HG02852 (cell line): ENCODE data around the gene ADIPOR2.

Source experiments
- ATAC-seq: cut with Tn5 transposase; IDR thresholded peaks from one replicate; pipeline ENCODE4 v1.9.1; 2021; ENCODE audit warnings: mild to moderate bottlenecking, moderate library complexity; ENCODE audit not compliant: unreplicated experiment

Gene ADIPOR2

DNA sequence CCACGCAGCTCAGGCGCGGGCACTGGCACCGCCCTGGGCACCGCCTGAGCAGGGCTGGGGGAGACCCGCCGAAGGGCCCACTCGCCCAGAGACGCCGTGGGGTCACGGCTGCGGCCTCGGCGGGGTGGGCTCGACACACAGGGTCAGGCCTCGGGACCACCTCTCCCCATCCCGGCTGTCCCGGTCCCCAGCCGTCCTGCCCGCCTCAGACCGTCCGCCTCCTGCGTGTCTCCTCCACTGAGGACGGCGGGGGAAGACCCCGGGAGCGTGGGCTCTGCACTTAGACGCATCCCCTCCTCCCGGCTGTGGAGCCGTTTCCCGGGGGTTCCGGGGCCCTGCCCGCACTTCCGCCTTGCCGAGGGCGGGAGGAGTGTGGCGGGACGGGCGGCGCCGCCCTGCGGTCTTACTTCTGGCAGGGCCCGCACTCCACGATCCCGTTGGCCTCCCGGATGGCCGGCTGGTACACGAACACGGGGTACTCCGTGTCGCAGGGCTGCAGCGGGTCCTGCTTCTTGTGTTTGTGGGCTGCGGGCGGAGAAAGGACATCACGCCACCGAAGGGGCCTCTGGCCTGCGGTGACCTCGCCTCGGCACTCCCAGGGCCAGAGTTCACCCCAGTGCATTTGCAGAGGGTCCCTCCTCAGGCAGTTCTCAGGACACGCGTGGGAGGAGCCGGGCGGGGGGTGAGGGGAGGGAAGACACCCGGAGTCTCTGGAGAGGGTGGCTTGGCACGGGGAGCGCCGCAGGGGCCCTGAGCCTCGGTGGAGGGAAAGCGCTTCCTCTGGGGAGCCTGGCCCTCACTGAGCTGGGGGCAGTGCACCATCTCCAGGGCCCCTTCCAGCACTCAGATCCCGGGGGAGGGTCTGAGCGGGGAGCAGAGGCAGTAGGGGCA lies 106.4 kb downstream of the ADIPOR2 start:
- peak; percentile 29 for ATAC-seq

DNA sequence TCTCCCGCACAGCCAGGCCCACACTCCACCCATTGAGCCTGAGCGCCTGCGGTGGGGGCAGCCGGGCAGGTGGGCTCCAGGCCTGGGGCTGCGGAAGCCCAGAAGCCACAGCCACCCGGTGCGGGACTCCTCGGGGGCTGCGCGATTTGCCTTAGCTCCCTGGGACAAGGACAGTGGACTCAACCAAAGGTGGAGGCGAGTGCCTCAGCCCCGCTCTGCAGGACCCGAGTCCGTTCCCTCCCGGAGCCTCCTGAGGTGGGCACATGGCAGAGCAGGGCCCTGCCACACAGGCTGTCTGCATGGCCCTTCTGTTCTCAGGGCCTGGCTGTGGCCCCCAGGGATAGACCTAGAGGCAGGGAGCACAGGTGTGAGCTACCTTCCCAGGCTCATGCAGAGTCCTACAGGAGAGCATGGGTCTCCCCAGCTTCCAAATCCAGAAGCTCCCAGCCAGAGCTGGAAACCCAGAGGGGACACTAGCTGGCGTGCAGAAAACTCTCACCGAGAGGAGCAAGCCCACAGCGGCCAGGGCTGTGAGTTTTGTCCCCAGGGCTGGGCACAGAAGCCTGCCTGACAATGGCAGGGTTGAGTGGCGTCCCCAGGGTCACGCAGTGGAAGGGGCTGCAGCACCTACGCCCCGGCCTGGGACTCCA lies 107.2 kb downstream of the ADIPOR2 start:
- no peak for ATAC-seq

DNA sequence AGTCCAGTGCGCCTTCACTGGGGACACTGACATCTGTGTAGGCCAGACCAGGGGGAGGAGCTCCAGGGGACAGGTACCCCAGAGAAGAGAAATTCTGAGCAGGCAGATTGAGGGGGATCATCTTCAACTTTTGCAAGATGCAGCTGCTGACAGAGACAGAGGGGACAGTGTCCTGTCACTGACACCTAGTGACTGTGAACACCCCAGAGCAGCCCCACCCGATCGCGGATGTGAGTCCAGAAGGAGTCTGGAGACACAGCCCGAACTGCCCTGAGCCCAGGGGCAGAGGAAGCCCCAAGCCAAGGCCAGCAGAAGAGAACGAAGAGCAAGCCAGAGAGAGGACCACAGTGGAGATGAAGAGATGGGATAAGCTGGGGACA lies 107.8 kb downstream of the ADIPOR2 start:
- ATAC-seq = no peak

DNA sequence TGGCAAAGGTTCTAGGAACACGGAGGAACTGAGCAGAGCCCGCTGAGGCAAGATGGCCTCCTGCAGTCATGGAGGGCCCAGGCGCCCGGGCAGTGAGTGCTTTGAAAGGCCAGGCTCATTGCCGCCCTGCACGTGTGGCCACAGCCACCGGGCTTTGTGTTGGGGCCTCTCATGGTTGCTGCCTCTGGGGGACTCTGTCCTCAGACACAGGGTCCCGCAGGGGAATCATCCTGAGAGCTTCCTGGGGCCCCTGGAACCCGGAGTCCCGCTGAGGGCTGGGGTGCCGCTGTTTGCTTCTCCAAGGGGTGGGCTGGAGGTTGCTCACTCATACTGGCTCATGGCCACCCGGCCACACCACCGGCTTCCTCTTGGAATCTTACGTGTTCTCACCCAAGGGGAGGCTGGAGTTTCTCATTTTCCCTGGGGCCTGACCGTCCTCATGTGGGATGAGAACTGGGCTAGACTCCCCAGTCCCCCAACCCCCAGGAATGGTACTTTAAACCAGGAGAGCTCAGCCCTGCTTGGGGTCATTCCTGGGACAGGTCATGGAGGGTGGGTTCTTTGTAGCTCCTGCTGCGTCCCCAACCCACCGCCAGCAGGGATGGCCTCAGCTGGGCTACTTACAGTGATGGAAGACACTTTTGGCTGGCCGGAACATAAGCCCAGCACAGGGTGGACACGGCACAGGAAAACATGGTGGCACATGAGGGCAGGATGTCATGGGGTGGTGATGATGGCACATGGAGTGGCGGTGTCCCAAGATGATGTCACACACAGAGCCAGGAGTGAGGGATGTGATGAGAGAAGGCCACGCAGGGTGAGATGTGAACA lies 108.4 kb downstream of the ADIPOR2 start:
- no peak for ATAC-seq

DNA sequence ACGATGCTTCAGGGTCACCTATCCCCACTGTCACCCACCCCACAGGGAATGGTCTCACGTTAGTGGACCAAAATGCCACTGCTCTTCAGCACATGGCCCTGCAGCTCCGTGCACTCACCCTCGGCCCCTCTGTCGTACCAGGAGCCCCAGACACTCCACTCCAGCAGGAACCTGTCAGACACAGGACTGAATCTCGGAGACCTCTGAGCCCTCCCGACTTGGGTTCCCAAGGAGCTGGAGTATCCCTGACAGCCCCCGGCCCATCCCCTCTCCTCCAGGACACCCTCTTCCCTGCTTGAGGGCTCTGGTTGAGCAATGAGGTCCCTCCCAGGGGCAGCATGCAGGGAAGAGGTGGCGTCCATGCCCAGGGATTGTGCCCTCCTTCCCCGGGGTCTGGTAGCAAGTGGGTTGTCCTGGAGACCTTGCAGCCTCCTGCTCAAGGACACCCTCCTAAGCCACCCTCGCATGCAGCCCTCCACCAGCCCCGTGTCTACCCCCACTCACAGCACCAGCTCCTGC lies 109.1 kb downstream of the ADIPOR2 start:
- no peak for ATAC-seq

DNA sequence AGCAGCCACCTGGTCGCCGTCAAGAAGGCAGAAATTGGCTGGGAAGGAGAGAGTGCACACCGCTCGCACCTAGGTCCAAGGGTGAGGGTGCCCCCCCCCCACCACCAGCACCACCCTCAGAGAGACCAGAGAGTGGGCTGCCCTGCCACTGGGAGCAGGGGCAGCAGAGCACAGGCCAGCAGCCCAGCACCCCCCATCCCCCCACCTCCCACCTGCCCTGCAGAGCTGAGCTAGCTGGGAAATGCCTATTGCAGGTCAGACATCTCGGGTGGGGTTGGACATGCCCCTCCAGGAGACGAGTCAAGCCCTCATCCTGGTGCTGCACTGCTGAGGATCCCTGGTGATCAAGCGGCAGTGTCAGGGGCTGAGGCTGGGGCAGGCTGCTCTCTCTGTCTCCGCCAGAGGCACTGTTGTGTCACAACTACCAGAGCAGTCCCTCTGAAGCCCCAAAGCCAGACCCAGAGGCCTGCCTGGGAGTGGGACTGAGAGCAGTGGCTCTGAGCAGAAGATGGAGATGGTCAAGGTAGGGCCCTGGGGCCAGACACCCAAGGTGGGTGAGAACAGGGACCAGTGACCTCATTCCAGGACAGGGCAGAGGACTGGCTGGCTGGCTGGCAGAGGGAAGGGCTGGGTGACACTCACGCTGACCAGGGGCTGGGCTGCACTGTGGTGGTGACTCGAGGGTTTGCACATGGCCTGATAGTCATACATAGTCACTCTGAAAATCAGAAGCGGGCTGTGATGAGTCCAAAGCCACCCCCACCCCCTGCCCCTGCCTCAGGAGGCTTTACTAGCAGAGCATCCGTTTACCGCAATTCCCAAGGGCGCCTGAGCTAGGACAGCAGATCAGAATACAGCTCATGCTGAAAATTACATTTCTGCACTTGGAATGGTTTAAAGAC lies 109.8 kb downstream of the ADIPOR2 start:
- no peak for ATAC-seq

DNA sequence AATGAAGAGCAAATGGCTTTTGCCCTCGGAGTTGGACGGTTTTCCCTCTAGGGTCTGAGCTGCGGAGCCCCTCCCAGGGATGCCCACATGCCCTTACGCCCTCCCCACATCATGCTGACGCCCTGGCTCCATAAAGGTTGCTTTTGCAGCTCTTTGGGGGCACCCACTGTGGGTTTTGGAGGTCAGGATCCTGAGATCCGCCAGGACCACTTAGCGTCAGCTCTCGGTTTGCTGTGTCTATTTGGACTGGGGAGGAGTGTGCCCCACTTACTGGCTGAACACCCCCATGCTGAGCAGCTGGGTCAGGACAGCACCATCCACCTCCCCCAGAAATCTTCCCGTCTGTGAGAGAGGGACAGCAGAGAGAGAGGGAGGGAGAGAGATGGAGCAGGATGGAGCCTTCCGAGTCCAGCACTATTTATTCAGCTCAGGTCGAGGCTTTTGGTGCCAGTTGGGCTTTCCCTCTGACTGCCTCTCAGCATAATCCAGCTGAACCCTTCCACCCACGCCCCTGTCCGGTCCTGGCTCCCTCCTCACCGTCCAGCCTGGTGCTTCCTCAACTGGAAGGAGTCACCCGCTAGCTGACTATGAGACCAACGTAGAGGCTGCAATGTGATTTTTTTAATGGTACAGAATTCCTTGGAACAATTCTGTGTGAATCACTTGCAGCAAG lies 110.6 kb downstream of the ADIPOR2 start:
- no peak for ATAC-seq

DNA sequence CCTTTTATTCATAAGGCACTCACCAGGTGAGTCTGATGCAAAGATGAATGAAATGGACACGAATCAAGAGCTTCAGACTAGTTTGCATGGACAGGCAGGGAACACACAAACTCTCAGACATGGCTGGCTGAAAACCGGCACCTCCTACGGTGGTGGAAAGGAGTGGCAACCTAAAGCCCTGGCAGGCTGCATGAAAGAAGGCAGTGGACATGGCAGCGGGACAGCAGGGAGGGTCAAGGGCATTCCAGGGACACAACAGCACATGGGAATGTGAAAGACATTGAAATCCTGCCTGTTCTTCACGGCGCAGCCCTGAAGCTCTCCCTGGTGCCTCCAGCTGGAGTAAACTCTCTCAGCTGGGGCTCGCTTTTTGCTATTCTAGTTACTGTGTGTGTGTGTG lies 112.9 kb downstream of the ADIPOR2 start:
- ATAC-seq = no peak

DNA sequence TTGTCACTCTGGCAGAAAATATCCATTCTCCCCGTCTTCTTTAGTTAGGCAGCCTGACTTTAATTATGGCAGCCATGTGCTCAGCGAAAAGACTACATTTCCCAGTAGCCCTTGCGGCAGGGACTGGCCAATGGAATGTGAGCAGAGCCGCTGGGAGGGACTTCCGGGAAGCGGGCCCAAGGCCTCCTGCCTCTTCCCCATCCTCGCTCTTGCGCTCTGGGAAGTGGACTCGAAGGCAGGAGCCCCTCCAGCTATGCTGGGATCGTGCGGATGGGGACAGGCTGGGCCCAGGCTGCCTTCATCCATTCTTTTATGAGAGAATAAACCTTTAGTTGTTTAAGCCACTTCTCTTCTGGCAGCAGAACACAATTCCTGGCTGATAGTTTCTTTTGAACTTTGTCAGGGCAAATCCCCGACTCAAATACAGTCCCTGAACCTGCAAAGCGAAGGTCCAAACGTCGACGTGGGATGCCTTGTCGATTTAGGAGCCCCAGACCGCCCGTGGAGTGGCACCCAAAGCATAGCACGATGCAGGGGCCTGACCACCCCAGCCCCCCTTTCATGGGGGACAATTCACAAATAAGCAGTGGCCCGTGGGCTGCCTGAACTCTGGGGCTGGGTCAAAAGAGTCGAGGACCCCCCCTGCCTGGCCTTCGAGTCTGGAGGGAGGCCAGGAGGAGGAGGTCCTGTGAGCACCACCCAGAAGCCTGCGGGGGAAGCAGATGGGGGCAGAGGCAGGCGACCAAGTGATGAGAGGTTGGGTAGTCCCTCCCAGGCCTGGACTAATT lies 113.9 kb downstream of the ADIPOR2 start:
- ATAC-seq = peak; percentile 96

DNA sequence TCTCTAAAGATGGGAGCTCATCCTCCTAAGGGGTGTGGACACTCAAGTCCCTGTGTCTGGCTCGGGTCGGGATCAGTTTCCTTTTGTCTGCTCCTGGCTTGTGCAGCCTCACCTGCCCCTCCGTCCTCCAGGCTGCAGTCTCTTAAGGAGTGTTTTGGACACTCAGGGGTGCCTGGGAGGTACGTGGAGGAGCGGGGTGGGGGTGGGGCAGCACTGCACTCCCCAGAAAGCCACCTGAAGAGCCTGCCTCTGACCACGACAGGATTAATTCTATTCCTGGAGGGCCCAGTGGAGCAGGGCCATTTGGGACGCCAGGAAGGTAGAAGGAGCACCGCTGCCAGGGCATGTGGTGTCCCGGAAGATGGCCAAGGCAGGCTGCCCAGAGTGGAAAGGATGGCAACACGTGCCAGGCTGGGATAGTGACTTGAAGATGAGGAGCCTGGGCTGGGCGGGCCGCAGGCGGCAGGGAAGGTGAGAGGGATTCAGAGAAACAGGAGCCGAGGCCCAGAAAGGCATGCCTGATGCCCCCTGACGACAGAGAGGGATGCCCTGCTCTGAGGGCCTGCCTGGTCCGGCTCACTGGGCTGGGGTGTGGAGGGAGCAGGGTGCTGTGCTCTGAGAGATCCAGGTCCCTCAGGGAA lies 114.7 kb downstream of the ADIPOR2 start:
- no peak for ATAC-seq

DNA sequence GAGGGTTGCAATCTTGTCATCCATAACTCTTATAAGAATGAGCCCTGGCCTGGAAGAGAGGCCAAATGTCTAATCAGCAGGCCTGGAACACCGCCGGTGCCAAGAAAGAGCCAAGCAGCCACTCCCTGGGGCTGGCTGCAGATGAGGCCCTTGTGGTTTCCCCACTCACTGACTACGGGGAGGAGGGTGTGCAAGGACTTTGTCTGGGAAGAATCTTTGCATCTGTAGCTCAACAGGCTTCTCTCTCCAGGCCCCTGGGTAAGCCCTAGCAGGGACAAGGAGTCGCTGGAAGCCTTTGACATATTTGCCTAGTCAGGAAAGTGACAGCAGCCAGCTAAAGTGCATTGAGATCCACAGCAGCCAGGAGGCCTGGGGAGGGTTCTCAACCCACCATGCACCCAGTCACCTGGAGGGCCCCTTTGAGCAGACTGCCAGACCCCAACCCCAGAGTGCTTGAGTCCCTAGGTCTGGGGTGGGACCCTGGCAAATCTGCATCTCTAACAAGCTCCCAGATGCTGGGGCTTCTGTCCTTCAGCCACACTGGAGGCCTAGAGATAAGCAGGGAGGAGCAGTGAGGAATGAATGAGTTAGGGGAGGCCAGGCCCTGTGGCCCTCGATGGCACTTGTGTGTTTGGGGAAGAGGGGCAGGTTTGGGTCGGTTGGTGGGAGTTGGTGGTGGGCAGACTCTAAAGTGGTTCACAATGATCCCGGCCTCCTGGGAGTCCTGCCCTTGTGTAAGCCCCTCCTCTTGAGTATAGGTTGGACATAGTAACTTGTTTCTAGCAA lies 115.6 kb downstream of the ADIPOR2 start:
- no peak for ATAC-seq

DNA sequence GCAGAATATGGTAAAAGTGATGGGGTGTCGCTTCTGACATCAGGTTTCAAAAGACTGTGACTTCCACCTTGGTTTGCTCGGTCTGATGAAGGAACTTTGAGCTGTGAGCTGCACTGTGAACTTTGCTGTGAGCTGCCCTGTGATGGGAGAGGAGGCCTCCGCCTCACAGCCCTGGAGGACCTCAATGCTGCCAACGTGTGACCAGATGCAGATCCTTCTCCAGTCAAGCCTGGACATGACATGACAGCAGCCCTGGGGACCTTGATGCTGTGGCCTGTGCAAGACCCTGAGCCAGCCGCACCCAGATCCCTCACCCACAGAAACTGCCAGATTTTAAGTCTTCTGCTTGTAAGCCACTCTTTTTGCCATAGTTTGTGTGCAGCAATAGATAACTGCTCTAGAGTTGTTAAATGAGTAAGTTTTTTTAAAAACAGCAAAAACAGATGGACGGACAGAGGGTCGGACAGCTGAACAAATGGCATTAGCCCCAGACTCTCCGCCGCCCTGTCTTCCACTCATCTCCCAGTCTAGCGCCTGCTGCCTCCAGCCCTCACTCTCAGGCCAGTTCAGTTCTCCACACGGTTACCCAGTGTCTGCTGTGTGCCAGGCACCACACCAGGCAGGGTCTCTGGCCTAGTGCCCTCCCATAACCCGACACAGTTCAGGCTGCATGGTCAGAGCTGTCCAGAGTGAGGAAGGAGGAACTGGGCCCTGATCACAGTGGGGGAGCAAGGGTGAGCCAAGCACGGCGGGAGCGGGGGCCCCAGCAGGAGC lies 116.4 kb downstream of the ADIPOR2 start:
- ATAC-seq = no peak

DNA sequence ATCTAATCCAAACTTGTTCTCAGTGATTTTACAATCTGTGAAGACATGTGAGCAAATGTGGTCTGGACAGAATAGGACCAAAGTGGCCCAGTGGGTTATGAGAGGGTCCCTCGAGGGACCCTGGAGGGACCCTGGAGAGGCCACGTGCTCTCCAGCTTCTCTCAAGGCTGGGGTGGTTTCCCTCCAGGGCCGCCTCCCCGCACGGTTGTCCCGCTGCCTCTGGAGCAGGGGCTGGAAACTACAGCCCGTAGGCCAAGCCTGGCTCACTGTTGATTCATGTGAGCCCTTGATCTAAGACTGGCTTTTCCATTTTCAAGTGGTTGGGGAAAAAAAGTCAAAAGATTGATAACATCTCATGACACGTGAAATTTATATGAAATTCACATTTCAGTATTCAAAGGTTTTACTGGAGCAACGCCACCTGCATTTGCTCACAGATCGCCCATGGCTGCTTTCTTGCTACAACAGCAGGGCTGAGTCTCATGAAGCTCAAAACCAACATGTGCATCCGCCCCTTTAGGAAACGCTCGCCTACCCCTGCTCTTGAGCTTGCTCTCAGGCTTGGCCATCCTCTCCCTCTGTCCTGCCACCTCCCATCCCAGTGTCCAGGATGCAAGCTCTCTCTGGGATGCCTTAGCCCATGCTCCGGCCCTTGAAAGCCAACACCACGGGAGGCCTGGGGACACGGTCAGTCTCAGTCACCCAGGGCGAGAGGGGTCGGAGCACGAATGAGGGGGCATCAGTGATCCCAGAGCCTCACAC lies 117.3 kb downstream of the ADIPOR2 start:
- no peak for ATAC-seq

DNA sequence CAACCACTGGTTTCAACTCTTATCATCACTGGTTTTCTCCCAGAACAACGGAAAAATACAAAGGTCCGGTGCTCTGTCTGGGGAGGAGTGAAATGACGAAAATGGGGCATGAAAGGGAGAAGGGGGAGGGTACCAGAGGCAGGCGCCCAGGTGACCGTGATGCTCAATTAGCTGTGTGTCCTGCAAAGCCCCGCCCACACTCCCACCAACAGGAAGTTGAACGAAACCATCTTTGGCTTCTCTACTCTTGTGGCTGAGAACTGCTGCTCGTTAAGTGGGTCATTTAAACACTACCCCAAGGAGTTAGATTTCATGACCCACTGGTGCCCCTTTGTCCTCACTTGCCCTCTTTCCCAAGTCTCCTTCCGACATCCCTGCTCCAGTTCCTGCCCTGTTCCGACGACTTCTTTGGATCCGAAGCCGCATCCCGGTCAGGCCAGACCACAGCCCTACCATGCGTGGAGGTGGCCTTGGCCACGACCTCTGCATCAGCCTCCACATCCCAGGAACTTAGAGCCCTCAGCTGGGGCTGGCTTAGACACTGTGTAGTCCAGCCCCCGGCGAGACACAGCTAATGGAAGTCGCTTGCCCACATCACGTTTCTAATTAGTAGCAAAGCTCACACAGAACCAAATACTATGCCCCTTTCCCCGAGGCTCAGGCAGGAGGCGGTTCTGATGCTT lies 118.1 kb downstream of the ADIPOR2 start:
- ATAC-seq = no peak

DNA sequence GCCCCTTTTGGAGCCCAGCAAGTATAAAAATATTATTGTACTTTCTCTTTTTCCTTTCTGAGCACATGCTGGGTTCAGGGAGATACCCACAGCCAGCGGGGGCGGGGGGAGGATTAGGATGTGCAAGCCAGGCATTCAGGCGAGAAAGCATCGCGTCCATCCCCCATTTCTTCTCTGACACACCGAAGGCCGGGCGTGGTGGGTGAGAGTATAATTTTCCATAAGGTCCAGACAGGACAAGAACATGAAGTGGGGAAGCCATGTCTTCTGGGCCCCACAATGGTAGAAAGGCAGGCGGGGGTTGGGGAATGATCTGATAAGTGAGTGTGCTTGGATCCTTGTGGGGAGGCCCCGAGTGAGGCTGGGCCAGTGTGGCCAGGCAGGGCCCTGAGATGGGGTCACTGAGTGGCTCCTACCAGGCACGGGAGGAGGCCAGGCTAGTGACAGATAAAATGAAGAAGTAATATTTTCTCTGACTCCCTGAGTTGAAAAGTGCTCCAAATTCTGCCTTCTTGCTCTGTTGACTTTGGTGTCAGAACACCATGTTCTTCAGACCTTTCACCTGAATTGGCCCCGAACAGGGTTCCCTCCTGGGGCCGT lies 118.8 kb downstream of the ADIPOR2 start:
- ATAC-seq = no peak
